ENCODE measurements around the gene SOX6. TPM values are rescaled to one million over a fixed set of nuclear protein-coding genes. Genes with fewer than 3 reads are reported as not detected.
"Not testable (repeated sequence)": the region's sequence is repeated elsewhere in the genome, so short reads cannot be mapped to it uniquely, and the experiment has no call there.

SOX6 gene
- total RNA-seq, 2 experiments from 2014 or later: 0.21 TPM; not detected in 1

DNA sequence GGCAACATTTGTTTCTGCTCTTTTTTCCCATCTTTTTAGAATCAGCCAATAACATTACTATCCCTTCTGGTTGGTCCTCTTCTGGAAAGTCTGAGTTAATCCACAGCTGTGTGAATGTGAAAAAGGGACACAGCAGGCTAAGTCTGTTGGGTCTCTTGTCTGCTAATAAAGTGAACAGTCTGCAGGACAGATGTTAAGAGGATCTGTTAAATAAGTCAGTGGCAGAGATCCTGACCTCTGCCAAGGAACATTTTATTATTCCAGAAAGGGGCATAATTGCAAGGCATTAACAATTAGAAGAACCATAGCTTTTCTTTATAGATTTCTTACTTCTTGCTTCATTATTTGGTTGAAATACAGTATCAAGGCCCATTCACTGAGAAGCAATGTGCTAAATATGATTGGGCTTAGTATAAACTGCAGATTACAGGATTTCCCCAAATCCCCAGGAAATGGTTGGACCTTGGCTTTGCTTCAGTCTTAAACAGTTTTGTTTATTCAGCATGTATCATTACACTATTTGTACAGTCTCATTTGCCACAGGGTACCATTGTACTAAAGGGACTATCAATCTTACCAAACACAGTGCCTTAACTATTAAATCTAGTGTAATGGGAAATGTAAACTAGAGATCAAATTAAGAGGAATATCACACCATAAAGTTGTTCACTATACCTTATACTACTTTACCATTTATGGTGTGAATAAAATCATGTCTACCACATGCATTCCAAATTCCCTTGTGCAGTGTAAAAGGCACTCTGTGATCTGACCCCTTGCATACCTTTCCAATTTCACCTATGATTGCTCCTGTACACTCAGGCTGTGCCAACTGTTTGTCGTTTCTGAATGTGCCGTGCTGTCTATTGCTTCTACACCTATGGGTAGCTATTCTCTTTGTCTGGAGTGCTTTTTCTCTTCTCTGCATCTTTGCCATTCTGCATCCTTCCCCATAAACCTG, 274.0 kb downstream of the SOX6 start:
- DNase-seq: no peak
- Mint-ChIP-seq H3K4me3 (no peak overlapping the region), H3K27ac (no peak overlapping the region), H3K27me3 (no peaks in the 10 kb centered on the region), H3K36me3 (no peaks in the 10 kb centered on the region), H3K4me1 (no peaks in the 10 kb centered on the region), H3K9me3 (ENCODE audit: low read depth) (peaks cover 2% of the 10 kb centered on the region)
- CTCF ChIA-PET: no interaction called here
- no peak for ATAC-seq

DNA sequence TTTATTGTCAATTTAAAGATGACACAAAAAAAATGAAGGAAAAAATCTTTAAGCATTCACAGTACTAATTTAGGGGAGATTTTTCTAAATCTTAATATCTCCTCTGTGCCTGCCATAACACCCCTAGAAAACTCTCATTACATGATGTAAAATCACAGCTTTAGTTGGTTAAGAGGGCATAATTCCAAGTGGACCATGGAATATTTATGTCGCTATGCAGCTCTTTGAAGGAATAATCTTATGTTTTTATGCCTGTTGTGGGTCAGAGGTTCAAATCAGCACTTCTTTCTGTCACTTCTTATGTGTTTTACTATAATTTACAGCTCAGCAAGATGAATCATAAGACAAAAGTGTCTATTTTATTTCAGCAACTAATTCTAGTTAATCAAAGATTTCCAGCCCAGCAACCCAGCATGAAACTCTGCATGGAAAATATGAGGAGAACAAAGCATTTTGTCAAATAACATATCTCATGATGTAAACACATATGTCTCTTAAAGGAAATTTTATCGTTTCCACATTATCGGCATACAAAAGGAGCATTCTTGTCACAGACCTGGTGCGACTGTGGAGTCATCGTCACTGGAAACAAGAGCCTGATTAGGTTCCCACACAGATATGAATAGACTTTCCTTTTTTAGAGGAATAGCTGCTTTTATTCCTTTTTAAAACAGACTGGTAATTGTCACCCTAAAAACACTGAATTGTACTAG, 274.8 kb downstream of the SOX6 start:
- H3K9me3 Mint-ChIP-seq (ENCODE audit: low read depth): peaks cover 2% of the 10 kb centered on the region
- CTCF ChIA-PET: no interaction called here
- H3K4me3 Mint-ChIP-seq: no peak overlapping the region
- ATAC-seq (no peak), DNase-seq (no peak)
- H3K4me1 Mint-ChIP-seq: no peaks in the 10 kb centered on the region
- no peaks in the 10 kb centered on the region for H3K27me3 Mint-ChIP-seq
- H3K27ac Mint-ChIP-seq: no peak overlapping the region
- H3K36me3 Mint-ChIP-seq: no peaks in the 10 kb centered on the region

DNA sequence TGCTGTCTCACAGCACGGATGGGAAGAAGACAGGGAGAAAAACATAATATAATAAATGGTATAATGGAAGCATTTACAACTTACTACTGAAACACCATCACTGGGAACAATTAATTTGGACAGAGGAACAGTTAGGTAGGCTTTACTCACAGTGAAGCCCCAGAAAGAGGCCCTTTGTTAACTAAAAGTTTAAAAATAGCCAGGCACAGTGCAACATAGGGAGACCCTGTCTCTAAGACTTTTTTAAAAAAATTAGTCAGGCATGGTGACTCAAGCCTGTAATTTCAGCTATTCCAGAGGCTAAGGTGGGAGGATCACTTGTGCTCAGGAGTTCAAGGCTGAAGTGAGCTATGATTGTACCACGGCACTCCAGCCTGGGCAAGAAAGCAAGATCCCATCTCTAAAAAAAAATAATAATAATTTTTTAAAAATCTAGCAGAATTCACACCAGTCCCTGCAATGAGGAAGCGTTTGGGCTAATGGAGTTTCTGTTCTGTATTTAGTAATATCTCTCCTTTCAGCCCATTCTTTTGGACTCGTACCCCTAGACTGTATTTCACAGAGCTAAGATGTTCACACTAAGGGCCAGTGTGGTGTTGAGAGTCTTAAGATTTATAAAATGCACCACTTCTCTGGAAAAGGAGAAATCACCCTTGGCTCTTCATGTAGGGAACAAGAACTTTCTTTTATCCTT, 275.5 kb downstream of the SOX6 start:
- DNase-seq (no peak), ATAC-seq (no peak)
- H3K4me1 Mint-ChIP-seq: no peaks in the 10 kb centered on the region
- H3K36me3 Mint-ChIP-seq: no peaks in the 10 kb centered on the region
- CTCF ChIA-PET: no interaction called here
- peaks cover 4% of the 10 kb centered on the region for H3K9me3 Mint-ChIP-seq (ENCODE audit: low read depth)
- H3K27me3 Mint-ChIP-seq: no peaks in the 10 kb centered on the region
- H3K4me3 Mint-ChIP-seq: no peak overlapping the region
- H3K27ac Mint-ChIP-seq: no peak overlapping the region

DNA sequence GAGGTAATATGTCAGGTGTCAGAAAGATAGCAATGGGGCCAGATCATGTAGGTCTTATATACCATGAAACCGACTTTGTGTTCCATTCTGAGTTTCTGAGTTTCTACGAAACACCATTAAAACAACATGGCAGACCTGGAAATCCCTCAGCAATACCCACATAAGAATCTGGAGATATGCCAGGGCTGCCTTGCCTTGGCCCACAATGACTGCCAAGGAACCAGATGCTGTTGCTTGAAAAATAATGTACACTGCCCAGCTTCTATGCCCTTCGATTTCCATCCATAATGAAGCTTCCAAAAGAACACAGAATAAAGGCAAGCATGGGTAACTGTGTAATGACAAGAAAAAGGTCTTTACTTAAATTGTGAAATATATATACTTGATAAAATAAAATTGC, 277.4 kb downstream of the SOX6 start:
- no peak for ATAC-seq
- DNase-seq: no peak
- Mint-ChIP-seq H3K4me3 (no peak overlapping the region), H3K27ac (no peak overlapping the region), H3K9me3 (ENCODE audit: low read depth) (peaks cover 6% of the 10 kb centered on the region), H3K36me3 (no peaks in the 10 kb centered on the region), H3K4me1 (no peaks in the 10 kb centered on the region), H3K27me3 (no peaks in the 10 kb centered on the region)
- CTCF ChIA-PET: no interaction called here

DNA sequence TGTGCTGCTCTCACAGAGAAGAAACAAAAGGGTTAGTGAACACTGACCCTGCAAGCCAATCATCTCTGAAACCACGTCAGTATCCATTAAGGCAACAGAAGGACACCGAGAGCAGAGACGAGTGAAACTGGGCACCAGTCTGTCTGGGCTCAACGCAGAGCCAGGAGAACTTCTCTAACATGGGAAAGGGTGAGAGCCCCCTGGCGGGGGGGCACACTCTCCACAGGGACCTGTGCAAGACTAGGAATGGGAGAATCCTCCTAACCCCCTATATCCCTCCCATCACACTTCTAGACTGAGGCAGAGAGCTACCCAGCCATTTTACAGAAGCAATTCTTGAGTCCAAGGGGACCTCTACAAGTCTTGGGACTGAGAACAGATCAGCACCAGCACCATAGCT, 285.8 kb downstream of the SOX6 start:
- Mint-ChIP-seq H3K4me1 (no peaks in the 10 kb centered on the region), H3K36me3 (no peaks in the 10 kb centered on the region), H3K27ac (no peak overlapping the region), H3K9me3 (ENCODE audit: low read depth) (peaks cover 6% of the 10 kb centered on the region), H3K4me3 (no peak overlapping the region), H3K27me3 (no peaks in the 10 kb centered on the region)
- no peak for ATAC-seq
- DNase-seq: no peak
- CTCF ChIA-PET: no interaction called here

DNA sequence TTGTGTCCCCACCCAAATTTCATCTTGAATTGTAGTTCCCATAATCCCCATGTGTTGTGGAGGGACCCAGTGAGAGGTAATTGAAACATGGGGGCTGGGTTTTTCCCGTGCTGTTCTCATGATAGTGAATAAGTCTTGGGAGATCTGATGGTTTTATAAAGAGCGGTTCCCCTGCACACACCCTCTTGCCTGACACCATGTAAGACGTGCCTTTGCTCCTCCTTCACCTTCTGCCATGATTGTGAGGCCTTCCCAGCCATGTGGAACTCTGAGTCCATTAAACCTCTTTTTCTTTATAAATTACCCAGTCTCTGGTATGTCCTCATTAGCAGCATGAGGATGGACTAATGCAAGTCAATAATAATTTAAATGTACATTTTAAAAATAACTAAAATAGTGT, 289.1 kb downstream of the SOX6 start:
- H3K27ac Mint-ChIP-seq; CTCF ChIA-PET; H3K27me3 Mint-ChIP-seq; H3K36me3 Mint-ChIP-seq; H3K4me3 Mint-ChIP-seq; H3K4me1 Mint-ChIP-seq; H3K9me3 Mint-ChIP-seq (ENCODE audit: low read depth); ATAC-seq; DNase-seq: not testable (repeated sequence)

DNA sequence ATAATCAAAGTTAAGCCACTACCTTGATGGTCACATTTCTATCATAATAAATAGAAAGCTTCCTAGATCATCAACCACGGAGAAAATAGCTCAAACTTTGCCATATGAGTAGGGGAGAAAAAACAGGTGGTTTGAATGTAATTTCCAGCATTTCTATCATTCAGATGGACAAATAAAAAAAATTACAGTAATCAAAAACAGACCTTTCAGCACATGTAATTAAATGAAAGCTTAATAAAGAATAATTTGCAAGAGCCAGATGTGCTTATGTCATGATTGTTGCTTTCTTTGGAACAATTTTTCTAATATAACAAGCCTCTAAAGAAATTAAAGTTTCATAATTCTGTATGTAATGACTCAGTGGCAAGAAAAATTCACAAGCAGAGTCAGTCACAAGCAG, 297.0 kb downstream of the SOX6 start:
- H3K4me1 Mint-ChIP-seq: no peaks in the 10 kb centered on the region
- peaks cover 3% of the 10 kb centered on the region for H3K9me3 Mint-ChIP-seq (ENCODE audit: low read depth)
- CTCF ChIA-PET: no interaction called here
- ATAC-seq: no peak
- H3K27ac Mint-ChIP-seq: no peak overlapping the region
- no peak overlapping the region for H3K4me3 Mint-ChIP-seq
- no peaks in the 10 kb centered on the region for H3K27me3 Mint-ChIP-seq
- DNase-seq: no peak
- H3K36me3 Mint-ChIP-seq: no peaks in the 10 kb centered on the region

DNA sequence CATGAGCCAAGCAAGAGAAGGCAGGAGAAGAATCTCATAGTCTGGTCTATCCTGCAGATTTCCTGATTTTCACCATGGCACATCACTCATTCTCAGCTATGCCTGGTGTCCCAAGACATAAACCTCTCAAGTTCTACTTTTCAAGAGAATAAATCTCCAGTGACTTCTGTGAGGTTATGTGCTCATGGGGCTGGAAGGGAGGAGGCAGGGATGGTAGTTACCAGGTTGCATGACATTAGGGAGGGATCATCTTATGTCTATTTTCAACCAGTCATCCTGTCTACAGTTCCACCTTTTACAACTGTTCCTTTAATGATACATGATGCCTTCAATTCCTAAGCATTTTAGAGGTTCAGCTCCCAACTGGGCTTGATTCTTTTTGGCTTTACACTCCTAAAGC, 297.7 kb downstream of the SOX6 start:
- CTCF ChIA-PET: no interaction called here
- H3K9me3 Mint-ChIP-seq (ENCODE audit: low read depth): peaks cover 3% of the 10 kb centered on the region
- ATAC-seq (no peak), DNase-seq (no peak)
- no peaks in the 10 kb centered on the region for H3K36me3 Mint-ChIP-seq
- H3K4me3 Mint-ChIP-seq: no peak overlapping the region
- H3K27me3 Mint-ChIP-seq: no peaks in the 10 kb centered on the region
- H3K4me1 Mint-ChIP-seq: no peaks in the 10 kb centered on the region
- H3K27ac Mint-ChIP-seq: no peak overlapping the region

DNA sequence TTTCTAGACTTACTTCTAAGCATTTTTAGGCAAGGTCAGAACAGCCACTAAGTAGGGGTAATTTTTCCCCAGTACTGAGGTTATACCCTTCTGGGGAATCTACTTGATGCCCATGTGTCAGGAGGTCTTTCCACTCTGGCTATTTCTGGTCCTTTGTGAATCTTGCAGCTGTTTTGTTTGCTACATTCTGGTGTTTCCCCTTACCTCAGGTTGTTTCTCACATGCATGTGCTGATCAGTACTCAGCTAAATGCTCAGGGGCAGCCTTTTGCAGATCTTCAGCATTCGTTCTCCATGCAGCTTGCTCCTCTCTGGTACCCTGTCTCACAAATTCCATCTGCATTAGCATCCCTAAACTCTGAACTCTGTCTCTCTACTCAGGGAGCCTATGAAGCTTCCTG, 303.6 kb downstream of the SOX6 start:
- CTCF ChIA-PET: no interaction called here
- H3K4me3 Mint-ChIP-seq: no peak overlapping the region

DNA sequence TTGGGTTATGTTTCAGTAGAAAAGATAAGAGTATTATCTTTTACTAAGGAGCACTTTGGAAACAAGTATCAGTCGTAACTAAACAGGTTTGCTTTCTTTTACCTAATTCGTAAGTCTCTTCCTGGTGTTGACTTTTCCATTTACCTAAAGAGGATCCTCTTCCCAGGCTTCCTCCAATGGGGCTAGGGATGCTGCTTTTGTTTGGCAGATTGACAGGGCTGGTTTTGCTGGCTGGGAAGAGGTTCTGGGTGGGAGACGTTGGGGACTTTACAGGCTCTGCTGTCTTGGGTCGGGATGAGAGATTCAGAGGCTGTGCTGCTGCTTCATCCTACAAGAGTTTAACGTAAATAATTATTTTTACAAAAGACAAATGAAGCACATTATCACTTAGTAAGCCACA, 306.7 kb downstream of the SOX6 start:
- no peak overlapping the region for H3K27ac Mint-ChIP-seq
- DNase-seq: no peak
- ATAC-seq: no peak
- no peak overlapping the region for H3K4me3 Mint-ChIP-seq
- H3K9me3 Mint-ChIP-seq (ENCODE audit: low read depth): peaks cover 2% of the 10 kb centered on the region
- no peaks in the 10 kb centered on the region for H3K4me1 Mint-ChIP-seq
- no peaks in the 10 kb centered on the region for H3K36me3 Mint-ChIP-seq
- H3K27me3 Mint-ChIP-seq: no peaks in the 10 kb centered on the region
- CTCF ChIA-PET: no interaction called here

More for the DNA sequence above, 303.6 kb downstream of the SOX6 start:
- ATAC-seq (no peak), DNase-seq (no peak)
- Mint-ChIP-seq H3K27me3 (no peaks in the 10 kb centered on the region), H3K4me1 (no peaks in the 10 kb centered on the region), H3K27ac (no peak overlapping the region), H3K36me3 (no peaks in the 10 kb centered on the region), H3K9me3 (ENCODE audit: low read depth) (peaks cover 5% of the 10 kb centered on the region)

DNA sequence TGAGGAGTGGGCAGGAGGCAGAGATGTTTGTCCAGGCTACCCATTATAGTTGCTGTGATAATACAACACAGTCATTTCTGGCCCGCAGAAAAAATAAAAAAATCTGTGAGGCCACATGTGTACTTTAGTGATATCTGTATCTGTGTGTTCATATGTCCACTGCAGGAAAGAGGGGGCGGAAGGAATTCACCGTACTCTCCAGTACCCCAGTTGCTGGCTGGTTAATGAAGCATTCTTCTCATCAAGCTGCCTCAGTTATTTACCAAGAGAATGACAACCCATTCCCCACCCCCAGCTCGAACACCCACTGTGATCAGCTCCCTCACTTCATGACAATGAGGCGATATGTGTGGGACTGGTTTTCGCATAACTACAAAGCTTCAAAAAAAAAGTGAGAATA, 309.3 kb downstream of the SOX6 start:
- no peak overlapping the region for H3K27ac Mint-ChIP-seq
- CTCF ChIA-PET: no interaction called here
- peaks cover 2% of the 10 kb centered on the region for H3K9me3 Mint-ChIP-seq (ENCODE audit: low read depth)
- H3K4me1 Mint-ChIP-seq: no peaks in the 10 kb centered on the region
- no peak overlapping the region for H3K4me3 Mint-ChIP-seq
- H3K36me3 Mint-ChIP-seq: no peaks in the 10 kb centered on the region
- no peak for ATAC-seq
- no peak for DNase-seq
- no peaks in the 10 kb centered on the region for H3K27me3 Mint-ChIP-seq

DNA sequence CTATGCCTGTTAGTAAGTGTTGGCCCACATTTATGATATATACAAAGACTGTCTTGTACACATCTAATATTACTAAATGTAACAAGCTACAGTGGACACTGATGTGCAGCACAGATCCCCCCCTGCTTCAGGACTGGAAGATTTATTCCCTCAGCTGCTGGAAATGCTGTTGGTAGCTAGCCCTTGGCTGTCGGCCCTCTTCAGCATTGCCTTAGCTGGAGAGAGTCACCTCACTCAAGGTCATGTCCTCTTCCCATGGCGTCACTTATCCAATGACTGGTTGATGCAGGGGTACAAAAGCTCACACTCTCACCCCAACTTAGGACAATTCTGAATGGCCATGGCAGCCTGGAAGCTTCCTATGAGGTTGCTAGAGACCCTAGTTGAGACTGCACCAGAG, 312.7 kb downstream of the SOX6 start:
- Mint-ChIP-seq H3K4me3 (no peak overlapping the region), H3K27ac (no peak overlapping the region), H3K36me3 (no peaks in the 10 kb centered on the region), H3K27me3 (no peaks in the 10 kb centered on the region), H3K9me3 (ENCODE audit: low read depth) (no peaks in the 10 kb centered on the region), H3K4me1 (no peaks in the 10 kb centered on the region)
- no peak for DNase-seq
- no peak for ATAC-seq
- CTCF ChIA-PET: no interaction called here

DNA sequence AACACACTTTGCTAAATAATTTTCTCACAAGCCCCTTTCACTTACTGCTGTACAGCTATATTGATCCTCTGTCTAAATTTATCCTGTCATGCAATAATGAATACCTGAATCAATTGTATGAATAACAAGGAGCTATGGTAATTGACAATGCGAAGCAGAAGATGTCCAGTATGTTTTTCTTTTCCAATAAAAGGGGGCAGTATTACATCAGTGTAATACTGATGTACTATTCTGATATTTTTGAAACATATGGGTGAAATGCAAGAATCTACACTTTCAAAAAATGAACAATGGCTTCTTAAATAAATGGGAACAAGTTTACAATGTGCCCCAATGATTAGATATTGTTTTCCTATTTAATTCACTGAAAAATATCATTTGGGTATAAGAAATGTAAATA, 315.1 kb downstream of the SOX6 start:
- no peak for DNase-seq
- Mint-ChIP-seq H3K36me3 (no peaks in the 10 kb centered on the region), H3K27me3 (no peaks in the 10 kb centered on the region), H3K27ac (no peak overlapping the region), H3K4me3 (no peak overlapping the region), H3K9me3 (ENCODE audit: low read depth) (no peaks in the 10 kb centered on the region), H3K4me1 (no peaks in the 10 kb centered on the region)
- no peak for ATAC-seq
- CTCF ChIA-PET: no interaction called here

DNA sequence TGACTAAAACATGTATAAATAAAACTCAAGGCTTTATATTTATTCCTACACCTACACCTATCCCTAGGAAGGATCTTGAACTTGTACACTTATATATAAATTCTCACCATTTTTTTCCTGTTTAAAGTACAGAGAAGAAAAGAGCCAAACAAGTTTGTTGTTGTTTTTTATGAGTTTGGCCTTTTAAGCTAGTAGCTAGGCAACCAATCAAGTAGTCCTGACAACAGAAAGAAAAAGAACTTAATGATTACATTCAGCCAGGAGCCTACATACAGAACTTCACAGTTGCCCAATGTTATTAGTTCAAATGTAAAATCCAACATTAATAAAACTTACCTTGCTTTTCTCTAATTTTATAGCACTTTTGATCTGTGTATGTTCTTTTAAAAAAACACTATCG, 316.2 kb downstream of the SOX6 start:
- no peak overlapping the region for H3K27ac Mint-ChIP-seq
- CTCF ChIA-PET: no interaction called here
- no peak overlapping the region for H3K4me3 Mint-ChIP-seq

More for the DNA sequence above, 316.2 kb downstream of the SOX6 start:
- Mint-ChIP-seq H3K27me3 (no peaks in the 10 kb centered on the region), H3K36me3 (no peaks in the 10 kb centered on the region), H3K4me1 (no peaks in the 10 kb centered on the region), H3K9me3 (ENCODE audit: low read depth) (no peaks in the 10 kb centered on the region)
- DNase-seq: no peak
- ATAC-seq: no peak

All from activated CD8-positive, alpha-beta memory T cell treated with anti-CD3 and anti-CD28 coated beads, Interleukin-2, amount 10 ng/mL, durations not matched to agents 7 days and 5 days (primary cell).